NT2/D1 (cell line): ENCODE data around the gene MAP4K2.

Experiments
- YY1 ChIP-seq: IDR thresholded peaks from 2 replicates; pipeline ENCODE4 v1.6.1; 2011; ENCODE audit not compliant: insufficient read length, insufficient read depth
- ZNF274 ChIP-seq: IDR thresholded peaks from 2 replicates; pipeline ENCODE4 v1.6.1; 2011; ENCODE audit warnings: mild to moderate bottlenecking, low read depth, low read length

DNA sequence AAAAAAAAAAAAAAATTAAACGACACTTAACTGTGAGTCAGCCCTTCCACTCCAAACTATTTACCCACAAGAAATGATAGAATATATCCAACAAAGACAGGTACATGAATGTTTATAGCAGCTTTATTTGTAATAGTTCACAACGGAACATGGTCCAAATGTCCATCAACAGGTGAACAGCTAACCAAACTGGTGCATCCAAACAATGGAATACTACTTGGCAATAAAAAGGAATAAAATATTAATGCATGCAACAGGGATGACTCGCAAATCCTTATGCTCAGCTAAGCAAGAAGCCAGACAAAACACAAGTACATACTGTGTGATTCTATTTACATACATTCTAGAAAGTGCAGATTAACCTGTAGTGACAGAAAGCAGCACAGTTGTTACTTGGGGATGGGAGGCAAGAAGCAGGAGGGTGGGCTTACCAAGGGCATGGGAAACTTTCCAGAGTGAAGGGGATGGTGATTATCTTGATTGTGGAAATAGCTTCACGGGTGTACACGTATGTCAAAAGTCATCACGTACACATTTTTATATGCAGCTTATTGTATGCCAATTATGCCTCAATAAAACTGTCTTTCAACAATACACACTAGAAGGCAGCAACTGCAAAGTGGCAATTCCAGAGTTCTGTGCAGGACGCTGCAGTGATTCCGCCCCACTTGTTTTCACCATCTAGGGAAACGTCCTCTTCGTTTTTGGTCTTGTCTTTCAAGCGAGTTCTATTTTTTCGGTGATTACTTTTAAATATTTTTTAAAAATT, 18.0 kb downstream of the MAP4K2 start:
- TF ChIP-seq ZNF274 (no peak), YY1 (no peak)
